ENCODE measurements around the gene SCFD2.

Gene SCFD2

GRCh38 chr4:52911684-52912294, 454.1 kb downstream of the SCFD2 start:
- DNase-seq: peak; percentile 14 to 67 (median 30)

GRCh38 chr4:52910115-52910514, 455.7 kb downstream of the SCFD2 start:
- no peak for DNase-seq

DNA sequence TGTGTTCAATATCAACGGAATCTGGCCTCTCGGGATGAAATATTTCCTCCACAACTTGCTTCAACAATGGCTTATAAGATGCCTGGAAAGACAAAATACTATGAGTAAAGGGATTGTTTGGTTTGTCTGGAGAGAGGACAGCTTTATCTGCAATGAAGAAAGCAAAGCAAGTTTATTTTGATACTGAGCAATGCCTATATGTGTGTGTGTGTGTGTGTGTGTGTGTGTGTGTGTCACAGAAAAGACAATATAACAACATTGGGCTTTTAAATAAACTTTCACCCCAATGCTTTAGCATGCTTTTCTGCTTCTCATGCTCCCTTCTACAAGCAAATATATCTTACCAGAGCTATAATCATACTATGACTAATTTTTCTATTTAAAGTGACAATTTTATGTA, 458.4 kb downstream of the SCFD2 start:
- no peak for DNase-seq

DNA sequence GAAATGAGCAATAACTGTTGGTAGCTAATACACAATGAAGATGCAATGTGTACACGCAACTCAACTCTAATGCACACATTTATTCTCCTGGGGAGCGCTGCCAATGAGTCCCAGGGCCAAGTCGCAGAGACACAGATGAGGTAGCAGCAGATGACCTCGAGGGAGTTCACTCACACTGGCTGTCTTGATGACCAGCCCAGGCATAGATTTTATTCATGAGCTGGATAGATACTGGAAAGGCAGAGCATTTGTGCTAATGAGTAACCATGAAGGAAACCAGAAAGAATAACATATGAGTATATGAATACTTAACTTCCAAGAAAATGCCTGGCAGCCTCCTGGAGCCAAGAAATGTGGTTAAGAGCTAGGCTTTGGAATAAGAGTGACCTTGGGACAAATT, 461.4 kb downstream of the SCFD2 start:
- no peak for DNase-seq

GRCh38 chr4:52903273-52903672, 462.6 kb downstream of the SCFD2 start:
- no peak for DNase-seq

- DNase-seq: no peak
Measured at GRCh38 chr4:52894443-52894842, 471.4 kb downstream of the SCFD2 start.

GRCh38 chr4:52892880-52893279, 473.0 kb downstream of the SCFD2 start:
- DNase-seq: no peak

DNA sequence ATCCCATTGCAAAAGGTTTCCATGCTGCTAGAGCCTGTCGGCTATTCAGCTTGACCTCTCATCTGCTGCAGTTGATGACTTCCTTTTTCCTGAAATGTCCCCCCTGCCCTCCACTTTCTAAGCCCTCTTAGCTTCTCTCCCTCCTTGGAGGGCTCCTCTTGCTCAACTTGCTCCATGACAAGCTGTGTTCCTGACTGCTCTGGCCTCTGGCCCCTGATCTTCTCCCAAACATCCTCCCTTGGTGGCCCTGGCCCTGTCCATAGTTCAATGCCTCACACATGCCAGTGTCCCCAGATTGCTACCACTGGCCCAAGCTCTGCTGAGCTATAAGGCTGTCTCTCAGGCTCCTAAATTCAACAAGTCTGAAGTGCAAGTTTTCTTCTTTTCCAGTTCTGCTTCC, 474.1 kb downstream of the SCFD2 start:
- DNase-seq: no peak

GRCh38 chr4:52890521-52890791, 475.4 kb downstream of the SCFD2 start:
- no peak for DNase-seq

DNA sequence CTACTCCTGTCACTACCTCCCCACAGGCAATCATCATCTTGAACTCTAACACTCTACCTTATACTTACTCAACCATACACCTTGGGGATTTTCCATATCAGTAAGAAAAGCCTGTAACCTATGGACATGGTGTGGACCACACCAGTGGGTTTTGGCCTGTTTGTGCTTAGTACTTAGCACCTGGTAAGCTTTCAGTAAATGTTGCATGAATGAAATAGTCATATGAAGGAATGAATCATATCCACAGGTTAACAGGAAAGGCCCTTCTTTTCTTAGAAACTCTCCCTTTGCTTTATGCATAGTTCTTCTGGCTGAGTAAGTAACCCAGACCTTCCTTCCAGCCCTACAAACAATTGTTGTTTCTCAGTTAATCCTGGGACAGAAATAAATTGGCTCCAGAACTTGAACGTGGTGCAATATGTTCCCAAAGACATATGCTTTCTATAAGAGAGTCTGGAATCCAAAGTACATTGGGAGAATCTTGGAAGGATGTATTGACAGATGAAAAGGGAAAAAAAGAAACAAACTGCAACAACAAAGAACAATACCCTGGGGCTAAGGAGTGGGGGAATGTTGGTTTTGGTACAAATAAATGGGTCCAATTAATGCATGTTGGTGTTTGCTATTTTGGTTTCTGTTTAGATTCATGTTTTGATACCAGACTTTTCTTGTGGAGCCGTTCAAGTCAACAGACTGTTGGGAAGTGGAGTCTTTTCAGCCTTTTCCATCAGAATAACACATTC, 475.9 kb downstream of the SCFD2 start:
- DNase-seq: no peak

DNA sequence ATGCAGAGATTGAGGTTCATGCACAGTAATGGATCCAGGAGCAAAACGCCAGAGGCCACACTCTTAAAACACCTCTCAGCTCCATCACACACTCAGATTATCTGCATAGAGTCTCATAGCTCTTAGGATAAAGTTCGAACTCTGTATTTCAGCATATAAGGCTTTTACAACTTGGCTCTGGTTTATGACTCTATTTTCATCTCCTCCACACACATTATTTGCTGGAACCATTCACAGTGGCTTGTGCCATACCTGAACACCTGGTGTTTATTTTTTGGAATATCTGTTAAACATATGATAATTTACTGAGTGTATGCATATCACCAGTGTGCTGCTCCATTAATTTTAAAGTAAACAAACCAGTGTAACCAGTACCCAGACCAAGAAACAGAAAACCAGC, 476.5 kb downstream of the SCFD2 start:
- DNase-seq: no peak

DNA sequence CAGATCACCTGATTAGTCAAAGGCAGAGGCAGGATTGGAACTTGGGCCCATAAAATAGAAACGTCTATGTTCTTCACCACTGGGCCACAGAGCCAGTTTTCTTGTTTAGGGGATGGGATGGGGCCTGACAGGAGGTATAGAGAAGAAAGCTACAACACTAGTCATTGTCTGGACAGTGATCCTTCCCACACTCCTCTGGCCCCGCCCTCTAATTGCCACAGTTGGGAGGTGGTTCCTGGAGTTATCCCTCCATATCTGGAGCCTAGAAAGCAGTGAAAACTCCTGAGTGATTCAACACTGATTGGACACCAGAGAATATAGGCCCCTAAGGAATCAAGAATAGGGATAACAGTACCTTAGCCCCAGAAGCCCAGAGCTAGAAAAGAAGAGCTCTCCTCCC, 480.9 kb downstream of the SCFD2 start:
- DNase-seq: no peak

DNA sequence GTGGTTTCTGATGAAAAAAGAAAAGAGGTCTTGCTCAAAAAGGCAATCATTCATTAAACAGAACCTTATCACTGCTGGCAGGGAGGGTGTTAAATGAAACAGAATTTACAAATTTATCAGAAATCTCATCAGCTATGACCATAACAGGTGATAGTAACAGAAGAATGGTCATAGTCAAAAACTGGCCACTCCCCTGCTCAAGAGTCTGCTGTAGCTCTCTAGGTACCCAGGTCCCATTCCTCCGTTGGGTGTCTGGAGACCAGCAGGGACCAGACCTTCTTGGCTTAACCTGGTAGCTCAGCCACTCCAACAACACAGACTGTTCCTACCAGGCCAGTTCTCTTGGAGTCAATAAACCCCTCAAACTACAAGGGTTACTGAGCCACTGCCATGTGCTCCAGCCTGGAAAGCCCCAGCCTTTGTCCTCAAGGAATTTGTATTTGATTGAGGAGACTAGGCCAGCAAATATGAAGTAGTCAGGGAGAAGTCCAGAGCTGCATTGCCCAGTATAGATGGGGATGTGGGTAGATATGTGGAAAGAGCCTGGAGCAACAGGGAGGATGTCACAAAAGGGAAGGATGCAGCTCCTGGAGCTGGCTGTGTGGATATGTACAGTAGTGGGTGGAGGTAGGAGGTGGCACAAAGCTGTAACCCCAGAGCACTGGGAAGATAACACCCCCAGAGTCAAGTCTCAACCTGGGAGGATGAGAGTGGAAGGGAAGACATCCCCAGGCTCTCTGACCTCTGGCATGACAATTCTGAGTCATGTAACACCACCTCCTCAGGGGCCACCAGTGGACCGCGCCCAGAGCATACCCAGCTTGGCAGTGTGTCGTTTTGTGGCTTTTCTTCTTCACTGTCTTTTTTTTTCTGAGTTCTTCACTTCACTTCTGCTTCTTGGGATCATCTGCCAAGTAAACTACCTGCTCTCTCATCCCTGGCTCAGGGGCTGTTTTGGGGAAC, 481.9 kb downstream of the SCFD2 start:
- no peak for DNase-seq

- DNase-seq: no peak
Measured at GRCh38 chr4:52883183-52883621, 482.7 kb downstream of the SCFD2 start.

- no peak for DNase-seq
Measured at GRCh38 chr4:52880994-52881393, 484.9 kb downstream of the SCFD2 start.

DNA sequence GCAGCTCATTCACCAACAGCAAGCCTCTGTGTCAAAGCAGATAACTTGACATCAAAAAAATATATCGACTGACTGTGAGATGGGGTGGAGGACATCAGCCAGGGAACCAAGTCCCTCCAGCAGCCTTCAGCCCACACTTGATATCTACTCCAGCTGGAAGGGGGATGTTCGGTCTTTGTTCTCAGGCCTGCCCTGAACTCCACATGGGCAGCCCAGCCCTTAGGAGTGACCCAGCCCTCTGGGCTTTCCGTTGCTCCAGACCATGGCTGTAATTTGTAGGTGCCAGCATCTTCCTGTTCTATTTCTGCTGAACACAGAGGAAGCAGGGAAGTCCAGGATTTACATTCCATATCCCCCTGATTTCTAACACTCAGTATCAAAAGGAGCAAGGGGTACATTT, 486.4 kb downstream of the SCFD2 start:
- DNase-seq: no peak

DNA sequence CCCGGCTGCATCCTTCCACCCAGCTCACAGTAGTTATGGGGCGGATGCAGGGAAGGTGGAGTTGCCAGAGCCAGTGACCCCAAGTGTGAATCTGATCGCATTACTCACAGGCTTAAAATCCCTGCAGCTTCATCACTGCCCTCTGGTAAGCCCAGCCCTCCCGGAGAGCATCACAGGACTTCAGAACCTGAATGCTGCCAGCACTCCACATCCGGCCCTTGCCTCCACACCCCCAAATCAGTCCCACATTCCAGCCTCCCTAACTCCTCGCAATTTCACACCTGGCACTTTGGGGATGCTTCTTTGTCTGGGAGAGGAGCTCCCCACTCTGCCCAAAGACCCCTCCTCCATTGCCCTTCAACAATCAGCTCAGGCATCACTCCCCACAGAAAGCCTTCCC, 488.2 kb downstream of the SCFD2 start:
- no peak for DNase-seq

DNA sequence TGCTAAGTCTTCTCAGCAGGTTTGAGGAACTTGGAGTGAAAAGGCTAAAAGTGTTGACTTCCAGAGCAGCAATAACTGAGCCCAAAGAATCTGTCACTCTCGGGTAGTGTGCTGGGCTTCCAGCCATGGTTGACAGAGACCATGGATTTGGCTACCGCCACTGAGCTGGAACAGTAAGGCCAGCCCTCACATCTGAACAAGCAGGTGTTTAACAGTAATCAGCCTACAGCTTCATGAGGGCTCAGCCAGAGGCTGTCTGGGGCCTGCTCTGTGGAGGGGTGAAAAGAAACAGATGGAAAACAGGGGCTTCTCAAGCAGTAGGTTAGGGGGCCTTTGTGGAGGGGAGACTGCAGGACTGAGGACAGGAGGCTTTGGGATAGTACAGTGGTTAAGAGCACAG, 488.8 kb downstream of the SCFD2 start:
- DNase-seq: no peak

- DNase-seq: no peak
Measured at GRCh38 chr4:52876069-52876468, 489.8 kb downstream of the SCFD2 start.

GRCh38 chr4:52874948-52875347, 490.9 kb downstream of the SCFD2 start:
- no peak for DNase-seq

- no peak for DNase-seq
Measured at GRCh38 chr4:52873861-52874343, 492.0 kb downstream of the SCFD2 start.

DNA sequence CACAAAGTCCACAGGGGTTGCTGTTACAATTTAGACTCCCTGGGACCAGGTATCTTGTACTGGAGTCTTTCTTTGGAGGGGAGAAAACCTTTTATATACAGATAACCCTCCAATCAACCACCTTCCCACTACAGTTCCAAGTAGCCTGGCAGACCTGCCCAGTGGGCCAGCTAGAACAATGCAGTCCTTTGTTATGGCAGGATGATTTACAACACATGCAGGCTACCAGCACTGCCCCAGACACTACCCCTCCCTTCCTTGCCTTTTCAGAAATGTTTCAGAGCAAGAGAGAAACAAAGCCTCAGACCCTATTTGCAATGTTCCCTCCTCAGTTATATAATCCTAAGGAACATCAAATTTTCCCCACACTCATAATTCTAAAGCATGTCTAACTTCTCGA, 492.7 kb downstream of the SCFD2 start:
- DNase-seq: no peak

DNA sequence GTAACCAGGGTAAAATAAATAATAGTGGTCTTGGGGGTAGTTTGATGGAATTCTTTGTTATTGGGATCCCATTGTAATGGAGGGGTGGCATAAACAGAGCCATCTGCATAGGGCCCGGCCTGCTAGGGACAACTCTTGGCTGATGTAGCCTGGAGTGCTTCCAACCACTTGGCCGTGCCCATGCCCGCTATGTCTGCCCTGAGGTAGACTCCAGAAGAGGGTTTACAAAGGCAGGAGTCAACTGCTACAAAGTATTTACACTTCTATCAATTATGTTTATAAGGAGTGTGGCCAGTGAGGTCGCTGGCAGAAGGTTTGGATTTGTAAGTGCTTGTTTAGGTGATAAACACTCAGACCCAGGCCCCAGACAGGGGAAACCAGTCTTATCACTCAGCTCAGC, 495.6 kb downstream of the SCFD2 start:
- no peak for DNase-seq

GRCh38 chr4:52869656-52870055, 496.2 kb downstream of the SCFD2 start:
- no peak for DNase-seq

Data from activated CD4-positive, CD25-positive, alpha-beta regulatory T cell (primary cell).